Ammon's horn (tissue), 1 donor: ENCODE results near the gene MCF2L2.
A peak's percentile ranks its signal among the peaks of the same experiment; 100 is the strongest.
"Not testable (repeated sequence)": the region's sequence is repeated elsewhere in the genome, so short reads cannot be mapped to it uniquely, and the experiment has no call there.

Experiments
- DNase-seq: peaks from one replicate; pipeline ENCODE4 v3.0.0-alpha.2; 2016; ENCODE audit warnings: low spot score

MCF2L2 gene

DNA sequence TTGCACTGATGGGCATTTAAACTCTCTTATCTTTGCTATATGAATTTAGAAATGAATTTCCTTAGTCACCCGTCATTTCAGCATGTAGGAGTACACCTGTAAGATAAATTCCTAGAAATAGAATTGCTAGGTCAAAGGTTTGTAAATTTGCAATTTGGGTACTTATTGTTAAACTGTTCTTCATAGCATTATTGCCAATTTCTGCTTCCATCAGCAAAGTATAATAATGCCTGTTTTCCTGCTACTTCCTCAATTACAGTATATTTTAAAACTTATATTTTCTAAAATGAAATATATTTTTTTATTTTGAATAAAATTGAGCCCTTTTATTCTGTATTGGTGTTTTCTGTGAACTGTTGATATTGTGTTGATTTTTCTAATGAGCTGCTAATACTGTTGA, 16.3 kb upstream of the MCF2L2 start:
- DNase-seq, result no peak

DNA sequence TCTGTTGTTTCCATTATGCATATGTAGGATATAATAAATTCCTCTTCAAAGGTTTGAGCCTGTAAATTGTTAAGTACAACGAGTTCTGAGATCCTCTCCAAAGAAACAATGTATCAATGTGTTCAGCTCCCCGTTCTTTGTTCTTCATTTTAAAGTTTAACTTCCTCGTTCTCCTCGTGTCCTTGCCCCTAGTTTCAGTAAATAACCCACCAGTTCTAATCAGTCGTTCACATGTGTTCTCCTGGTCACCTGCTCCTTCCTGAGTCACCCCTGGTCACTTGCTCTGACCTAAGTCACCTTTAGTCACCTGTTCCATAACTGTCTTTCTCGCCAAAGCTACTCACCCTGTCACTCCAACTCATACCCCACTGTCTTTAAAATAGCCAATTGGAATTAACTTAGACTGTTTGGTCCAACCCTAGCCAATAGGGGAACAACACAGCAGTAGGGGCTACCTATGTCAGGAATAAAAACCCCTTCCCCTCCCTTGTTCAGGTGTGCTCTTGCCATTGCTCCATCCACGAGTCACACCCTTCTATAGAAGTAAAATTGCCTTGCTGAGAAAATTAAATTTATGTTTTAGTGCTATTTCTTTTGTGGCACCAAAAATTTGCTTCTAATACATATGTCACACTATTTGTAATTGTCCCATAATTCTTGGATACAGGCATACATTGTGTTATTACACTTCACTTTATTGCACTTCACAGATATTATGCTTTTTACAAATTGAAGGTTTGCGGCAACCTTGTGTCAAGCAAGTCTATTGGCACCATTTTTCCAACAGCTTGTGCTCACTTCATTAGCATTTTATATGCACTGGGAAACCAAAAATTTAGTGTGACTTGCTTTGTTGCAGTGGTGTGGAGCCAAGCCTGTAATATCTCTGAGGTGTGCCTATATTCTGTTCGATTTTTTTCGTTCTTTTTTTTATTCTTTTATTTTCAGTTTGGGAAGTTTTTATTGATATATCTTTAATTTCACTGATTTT, 15.3 kb upstream of the MCF2L2 start:
- DNase-seq, result no peak

DNA sequence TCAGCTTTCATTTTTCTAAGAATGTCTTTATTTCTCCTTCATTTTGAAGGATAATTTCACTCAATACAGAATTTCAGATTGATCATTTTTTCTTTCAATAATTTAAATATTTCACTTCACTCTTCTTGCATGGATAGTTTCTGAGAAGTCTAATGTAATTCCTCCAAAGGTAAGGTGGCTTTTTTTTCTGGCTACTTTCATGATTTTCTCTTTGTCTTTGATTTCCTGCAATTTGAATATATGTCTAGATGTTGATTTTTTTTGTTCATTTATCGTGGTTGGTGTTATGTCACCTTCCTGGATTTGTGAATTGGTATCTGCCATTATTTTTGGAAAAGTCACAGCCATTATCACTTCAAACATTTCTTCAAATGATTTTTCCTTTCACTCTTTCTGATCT, 14.6 kb upstream of the MCF2L2 start:
- DNase-seq, result no peak

DNA sequence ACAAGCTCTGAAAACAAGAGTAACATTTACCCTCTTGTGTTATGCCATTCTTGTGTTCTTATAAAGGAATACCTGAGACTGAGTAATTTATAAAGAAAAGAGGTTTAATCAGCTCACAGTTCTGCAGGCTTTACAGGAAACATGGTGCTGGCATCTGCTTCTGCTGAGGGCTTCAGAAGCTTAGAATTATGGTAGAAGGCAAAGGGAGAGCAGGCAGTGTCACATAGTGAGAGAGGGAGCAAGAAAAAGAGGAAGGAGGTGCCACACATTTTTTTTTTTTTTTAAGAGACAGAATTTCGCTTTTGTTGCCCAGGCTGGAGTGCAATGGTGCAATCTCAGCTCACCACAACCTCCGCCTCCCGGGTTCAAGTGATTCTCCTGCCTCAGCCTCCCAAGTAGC, 12.1 kb upstream of the MCF2L2 start:
- not testable (repeated sequence) for DNase-seq

DNA sequence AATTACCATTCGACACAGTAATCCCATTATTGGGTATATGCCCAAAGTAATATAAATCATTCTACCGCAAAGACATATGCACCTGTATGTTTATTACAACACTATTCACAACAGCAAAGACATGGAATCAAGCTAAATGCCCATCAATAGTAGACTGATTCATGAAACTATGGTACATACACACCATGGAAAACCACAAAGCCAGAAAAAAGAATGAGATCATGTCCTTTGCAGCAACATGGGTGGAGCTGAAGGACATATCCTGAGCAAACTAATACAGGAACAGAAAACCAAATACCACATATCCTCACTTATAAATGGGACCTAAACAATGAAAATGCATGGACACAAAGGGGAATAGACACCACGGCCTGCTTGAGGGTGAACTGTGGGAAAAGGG, 11.1 kb upstream of the MCF2L2 start:
- no peak for DNase-seq

DNA sequence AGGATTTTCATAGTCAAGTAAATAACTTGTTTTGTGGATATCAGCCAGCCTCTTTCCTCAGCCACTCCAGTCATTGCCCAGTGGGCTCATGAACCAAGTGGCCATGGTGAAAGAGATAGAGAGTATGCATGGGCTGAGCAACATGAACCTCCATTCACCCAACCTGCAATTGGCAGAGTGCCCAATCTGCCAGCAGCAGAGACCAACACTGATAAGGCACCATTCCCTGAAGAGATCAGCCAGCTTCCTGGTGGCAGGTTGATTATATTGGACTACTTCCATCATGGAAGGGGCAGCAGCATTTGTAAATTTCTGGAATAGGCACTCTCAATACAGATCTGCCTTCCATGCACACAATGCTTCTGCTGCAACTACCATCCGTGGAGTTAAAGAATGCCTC, 10.3 kb upstream of the MCF2L2 start:
- no peak for DNase-seq

DNA sequence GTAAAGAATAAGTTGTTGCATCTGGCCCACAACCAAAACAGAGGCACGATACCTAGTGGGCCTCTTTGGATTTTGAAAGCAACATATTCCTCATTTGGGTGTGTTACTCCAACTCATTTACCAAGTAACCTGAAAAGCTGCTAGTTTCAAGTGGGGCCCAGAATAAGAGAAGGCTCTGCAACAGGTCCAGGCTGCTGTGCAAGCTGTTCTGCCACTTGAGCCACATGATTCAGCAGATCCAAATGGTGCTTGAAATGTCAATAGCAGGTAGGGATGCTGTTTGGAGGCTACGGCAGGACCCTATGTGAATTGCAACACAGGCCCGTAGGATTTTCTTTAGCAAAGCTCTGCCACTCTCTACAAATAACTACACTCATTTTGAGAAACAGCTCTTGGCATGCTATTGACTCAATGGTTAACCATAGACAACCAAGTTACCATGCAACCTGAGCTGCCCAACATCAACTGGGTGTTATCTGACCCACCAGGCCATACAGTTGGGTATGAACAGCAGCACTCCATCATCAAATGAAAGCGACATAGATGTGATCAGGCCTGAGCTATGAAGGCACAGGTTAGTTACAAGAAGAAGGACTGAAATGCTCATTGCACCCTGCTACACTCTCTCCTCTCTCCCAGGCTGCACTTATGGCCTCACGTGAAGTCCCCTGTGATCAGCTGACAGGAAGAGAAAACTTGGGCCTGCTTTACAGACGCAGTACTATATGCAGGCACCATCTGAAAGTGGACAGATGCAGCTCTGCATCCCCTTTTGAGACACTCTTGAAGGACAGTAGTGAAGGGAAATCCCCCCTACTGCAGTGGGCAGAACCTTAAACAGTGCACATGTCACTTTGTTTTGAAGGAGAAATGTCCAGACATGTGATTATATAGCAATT, 9.5 kb upstream of the MCF2L2 start:
- no peak for DNase-seq

DNA sequence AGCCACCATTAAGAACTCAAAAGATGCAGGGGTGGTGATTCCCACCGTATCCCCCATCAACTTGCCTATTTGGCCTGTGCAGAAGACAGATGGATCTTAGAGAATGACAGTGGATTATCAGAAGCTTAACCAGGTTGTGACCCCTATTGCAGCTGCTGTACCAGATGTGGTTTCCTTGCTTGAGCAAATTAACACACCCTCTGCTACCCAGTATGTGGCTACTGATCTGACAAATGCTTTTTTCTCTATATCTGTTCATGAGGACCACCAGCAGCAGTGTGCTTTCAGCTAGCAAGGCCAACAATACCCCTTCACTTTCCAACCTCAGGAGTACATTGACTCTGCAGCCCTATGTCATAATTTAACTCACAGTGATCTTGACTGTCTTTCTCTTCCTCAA, 8.6 kb upstream of the MCF2L2 start:
- no peak for DNase-seq

DNA sequence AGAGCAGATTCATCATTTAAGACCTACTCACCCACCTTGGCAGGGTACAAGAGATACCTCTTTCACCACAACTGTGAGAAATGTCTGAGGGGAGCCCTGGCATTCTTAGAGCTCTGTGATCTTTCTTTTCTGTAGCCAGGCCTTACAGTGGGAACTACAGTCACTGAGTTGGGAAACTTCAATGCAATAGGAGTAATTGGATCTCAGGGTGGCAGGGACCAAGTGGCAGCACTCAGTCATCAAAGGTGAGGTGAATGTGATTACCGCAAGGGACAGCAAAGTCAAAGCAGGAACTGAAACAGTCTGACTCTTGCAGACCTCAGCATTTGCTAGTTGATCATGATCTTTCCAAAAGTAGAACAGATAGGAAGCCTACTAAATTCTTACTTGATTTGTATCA, 7.2 kb upstream of the MCF2L2 start:
- DNase-seq, result no peak

DNA sequence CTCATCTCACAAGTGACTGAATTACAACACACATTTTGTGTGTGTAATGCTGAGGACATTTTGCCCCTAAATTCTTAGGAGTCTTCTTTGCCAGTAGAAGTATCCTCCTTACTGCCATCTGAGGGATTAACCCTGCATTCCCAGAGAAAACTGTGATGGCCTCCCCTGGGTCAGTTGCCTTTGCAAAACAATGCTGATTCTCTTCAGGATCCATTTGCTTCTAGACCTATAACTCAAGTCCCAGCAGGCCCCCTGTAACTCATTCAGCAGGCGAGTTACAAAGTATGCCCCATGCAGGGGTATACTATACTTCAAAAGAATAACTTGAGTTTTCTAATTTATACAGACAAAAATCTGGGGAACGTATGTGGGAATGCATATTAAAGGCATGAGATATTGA, 6.6 kb upstream of the MCF2L2 start:
- DNase-seq, result no peak

DNA sequence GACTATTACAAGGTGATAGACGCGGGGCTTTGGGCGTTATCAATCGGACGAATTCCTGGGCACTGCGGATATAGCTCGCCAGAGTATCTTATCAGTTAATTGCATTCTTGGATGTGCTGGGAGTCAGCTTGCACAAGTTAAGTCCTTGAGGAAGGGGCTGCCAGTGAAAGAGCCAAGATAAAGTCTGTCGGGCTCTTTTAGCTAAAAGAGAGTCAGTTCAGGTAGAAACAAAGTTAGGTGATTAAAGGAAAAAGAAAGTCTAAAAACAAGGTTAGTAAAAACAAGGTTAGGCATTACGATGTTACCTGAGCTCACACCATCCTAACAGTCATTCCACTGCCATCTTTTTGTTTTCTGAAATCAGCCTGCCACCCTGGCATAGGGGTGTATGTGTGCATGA, 6.1 kb upstream of the MCF2L2 start:
- no peak for DNase-seq

DNA sequence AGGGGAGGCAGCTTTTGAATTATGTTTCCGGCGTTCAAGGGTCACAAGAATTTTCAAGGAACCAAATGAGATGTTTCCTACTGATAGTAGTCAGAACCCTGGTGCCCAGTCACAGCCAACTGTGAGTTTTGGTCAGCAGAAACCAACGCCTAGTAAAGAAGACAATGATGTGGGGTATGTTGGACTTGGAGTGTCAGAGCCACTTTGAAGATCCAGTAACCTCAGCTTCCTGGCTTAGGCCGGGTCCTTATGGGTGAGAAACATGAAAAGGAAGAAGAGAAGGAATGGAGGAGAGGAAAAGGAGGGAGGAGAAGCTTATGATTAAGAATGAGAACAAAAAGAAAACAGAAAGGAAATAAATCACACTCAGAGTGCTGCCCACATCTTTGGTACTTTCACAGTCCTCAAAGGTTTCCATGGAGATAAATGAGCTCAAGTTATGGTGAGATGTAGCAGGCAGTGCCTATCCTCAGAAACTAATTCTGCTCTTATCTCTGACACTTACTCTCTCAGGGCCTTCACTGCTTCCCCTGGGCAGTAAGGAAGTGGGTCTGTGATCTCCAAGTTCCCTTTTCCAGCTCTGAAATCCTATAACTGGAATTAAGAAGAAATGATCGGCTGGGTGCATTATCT, 2.0 kb upstream of the MCF2L2 start:
- peak; percentile 23 for DNase-seq

DNA sequence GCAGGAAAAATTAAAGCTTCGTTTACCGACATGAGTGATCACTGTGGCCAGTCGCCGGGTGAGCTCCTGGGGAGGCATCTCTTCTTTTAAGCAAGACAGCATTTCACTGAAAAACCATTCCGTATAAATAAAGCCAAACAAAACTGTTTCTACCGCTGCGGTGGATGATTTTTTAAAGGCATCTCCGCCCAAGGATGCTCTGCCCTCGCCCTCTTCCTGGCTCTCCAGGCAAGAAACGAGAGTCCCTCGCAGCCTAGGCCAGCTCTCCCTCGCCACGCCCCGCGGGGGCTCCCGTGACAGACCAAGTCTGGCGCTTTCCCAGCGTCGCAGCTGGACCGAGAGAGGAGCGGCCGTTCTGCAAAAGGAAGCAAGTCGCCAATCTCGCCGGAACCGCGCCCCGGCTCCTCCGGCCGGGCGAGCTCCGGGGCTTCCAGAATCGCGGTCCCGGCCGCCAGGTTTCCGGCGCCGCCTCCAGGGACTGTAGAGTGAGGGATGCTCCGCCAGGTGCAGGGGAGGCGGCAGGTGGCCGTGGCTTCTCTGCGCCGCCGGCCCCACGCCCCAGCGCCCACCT, 458 bp downstream of the MCF2L2 start:
- DNase-seq, result peak; percentile 79

DNA sequence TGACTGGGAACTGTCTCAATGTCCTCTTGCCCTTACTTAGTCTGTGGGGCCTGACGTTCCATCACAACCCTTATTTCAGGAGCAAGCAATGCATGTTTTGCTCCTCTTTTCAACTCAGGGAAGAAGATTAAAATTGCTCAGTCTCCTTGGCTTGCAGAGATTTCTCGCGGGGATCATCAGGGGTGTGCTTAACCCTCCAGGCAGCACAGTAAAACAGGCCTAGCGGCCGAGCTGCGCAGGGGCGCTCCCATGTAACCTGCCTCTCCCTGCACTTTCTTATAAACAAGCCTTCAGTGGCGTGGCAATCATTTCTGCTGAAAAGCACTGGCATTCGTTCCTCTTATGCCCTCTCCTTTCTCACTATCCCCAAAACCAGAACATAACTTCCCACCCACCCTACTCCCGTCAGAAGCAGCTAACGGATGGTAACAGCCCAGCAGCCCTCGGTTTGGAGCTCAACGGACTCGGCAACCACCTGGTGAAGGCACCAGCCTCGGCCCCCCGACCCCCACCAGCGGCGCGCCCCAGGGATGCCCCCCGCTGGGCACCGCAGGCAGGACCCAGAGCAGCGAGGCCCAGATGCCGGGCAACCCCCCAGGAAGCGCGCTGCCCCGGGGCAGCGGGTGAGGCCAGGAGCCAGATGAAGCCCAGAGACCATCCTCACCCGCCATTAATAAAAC, 1.1 kb downstream of the MCF2L2 start:
- peak; percentile 35 for DNase-seq

DNA sequence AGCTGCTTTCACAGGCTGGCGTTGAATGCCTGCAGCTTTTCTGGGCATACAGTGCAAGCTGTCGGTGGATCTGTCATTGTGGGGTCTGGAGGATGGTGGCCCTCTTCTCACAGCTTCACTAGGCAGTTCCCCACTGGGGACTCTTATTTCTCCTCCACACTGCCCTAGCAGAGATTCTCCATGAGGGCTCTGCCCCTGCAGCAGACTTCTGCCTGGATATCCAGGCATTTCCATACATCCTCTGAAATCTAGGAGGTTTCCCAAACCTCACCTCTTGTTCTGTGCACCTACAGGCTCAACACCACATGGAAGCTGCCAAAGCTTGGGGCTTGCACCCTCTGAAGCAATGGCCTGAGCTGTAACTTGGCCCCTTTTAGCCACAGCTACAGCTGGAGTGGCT, 9.6 kb downstream of the MCF2L2 start:
- not testable (repeated sequence) for DNase-seq

DNA sequence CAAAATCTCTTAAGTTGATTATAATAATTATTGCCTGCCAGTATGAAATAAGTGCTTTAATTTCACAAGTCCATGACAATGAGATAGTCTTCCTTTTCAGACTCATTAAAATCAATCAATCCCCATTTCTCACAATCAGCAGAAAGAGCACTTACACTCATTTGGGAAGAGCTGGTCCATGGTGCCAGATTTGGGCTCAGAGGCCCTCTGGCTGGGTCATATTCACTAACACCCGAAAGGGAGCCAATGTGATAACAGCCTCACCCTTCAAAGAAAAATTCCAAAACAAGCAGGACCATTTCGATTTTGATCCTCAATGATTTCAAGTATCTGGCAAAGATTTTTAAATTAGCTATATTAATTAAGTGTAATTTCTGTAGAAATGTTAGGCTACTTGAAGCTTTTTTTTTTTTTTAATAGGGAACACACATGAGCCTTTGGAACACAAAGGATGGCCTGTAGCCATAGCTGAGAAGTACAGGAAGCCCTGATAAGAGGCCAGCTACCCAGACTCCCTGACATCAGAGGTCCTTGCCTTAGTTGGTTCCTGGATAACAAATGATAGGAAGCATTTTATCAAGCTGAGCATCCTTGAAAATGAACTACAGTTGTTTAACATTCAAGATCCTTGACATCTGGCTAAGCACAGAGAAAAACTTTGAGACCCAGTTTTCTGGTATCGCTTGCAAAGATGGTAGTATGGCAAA, 17.1 kb downstream of the MCF2L2 start:
- DNase-seq, result no peak

DNA sequence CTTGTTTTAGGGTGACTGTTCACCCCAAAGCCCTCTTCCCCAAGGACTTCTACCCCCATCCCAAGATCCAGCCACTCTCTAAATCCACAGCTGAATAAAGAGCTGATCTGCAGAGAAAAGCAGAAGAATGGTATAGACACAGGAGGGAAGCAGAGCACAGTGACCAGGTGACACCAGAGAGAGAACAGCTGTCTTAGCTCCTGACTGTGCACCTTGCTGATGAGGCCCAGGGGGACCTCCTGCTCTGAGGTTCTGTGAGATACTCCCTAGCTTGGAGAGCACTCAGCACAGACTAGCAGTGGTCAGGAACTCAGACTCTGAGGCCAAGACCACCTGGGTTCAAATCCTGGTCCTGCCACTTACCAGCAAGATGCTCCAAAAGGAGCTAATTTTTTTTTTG, 17.7 kb downstream of the MCF2L2 start:
- no peak for DNase-seq

DNA sequence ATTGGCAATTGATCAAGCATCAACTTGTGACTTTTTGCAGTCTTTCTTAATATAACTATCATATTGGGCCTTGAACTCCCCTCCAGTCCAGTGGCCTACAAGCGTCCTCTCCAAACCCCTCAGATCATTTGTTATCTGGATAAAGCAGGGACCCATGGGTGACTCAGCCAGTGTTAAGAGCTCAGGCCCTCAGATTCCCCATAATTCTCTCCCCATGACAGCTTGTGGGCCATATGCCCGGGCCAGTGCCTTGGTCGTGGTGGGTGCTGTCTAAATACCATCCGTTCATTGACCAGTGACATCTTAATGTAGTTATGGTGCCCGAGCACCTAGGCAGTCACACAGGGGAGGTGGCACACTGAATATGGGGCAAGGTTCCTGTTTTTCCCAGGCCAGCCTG, 18.1 kb downstream of the MCF2L2 start:
- DNase-seq, result no peak

DNA sequence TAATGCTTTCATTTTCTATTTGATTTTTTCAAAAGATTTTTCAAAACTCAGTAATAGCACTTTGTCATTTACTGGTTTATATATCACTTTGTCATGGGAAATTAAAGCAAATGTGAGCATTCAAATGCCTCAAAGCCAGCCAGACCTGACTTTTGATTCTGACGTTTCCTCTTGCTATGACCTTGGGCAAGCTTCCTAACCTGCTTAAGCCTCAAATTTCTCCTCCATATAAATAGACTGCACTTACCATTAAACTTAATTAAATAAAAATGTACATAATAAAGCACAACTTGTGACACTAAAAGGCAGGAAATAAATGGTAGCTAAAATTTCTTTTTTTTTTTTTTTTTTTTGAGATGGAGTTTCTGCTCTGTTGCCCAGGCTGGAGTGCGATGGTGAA, 19.2 kb downstream of the MCF2L2 start:
- DNase-seq, result no peak

DNA sequence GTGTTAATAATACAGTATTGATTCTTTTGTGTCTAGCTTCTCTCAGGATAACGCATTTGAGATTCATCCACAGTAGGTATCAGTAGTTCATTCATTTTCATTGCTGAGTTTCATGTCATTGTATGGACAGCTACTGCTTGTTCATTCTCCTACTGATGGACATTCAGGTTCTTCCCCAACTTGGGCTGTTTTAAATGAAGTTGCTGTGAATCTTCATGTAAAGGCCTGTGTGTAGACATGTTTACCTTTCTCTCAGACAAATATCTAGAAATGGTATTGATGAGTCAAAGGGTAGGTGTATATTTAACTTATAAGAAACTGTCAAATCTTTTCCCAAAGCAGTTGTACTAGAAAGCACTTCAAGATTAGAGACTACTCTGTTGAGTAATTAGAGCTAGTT, 26.7 kb downstream of the MCF2L2 start:
- no peak for DNase-seq

DNA sequence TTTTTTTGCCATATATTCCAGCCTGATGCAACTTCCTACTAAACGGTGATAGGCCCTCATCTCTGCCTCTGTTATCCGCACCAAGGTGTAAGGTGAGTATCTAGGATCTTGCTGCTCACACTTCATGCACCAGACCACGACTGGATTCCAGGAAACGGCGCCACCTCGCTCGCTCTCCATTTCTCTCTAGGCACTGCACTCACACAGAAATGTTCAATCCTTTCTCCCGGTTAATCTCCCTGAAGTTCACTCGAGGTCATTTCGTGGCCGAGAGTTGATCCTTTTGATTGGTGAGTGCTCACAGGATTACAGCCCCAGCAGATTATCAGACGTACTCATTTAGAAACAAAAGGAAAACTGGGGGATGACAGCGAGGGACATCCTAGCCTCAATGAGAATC, 28.1 kb downstream of the MCF2L2 start:
- no peak for DNase-seq
